Activated CD8-positive, alpha-beta memory T cell treated with anti-CD3 and anti-CD28 coated beads, Interleukin-2, amount 10 ng/mL, durations not matched to agents 7 days and 5 days (primary cell): ENCODE results near the gene NKD1. TPM values are rescaled to one million over a fixed set of nuclear protein-coding genes. Genes with fewer than 3 reads are reported as not detected.

Source experiments
- ATAC-seq: fragments of 150-1000 bp; cut with Tn5 transposase; one replicate; pipeline ENCODE4 v1.10.0; 2021; ENCODE audit warnings: moderate library complexity
- CTCF ChIA-PET: fragments of 350-600 bp; sonication (Branson Sonifier 250); formaldehyde crosslinking; loops from one replicate; lab custom pipeline; 2021; ENCODE audit warnings: antibody characterized with exemption; lab: Charles Lee
- DNase-seq: peaks from one replicate; pipeline ENCODE4 v3.0.0-alpha.2; 2020
- H3K27ac Mint-ChIP-seq: one replicate; pipeline ENCODE4 v1.8.0; 2021; ENCODE audit warnings: mild to moderate bottlenecking, mixed read lengths
- H3K27me3 Mint-ChIP-seq: one replicate; pipeline ENCODE4 v1.8.0; 2021; ENCODE audit warnings: mixed read lengths
- H3K36me3 Mint-ChIP-seq: one replicate; pipeline ENCODE4 v1.8.0; 2021; ENCODE audit warnings: mild to moderate bottlenecking, mixed read lengths
- H3K4me1 Mint-ChIP-seq: one replicate; pipeline ENCODE4 v1.8.0; 2021; ENCODE audit warnings: mixed read lengths
- H3K4me3 Mint-ChIP-seq: one replicate; pipeline ENCODE4 v1.8.0; 2021; ENCODE audit warnings: mild to moderate bottlenecking, moderate library complexity, mixed read lengths
- H3K9me3 Mint-ChIP-seq: one replicate; pipeline ENCODE4 v1.8.0; 2022; ENCODE audit warnings: low read depth, mixed read lengths
- total RNA-seq, 2 experiments: library from RNA; stranded (reverse); gene quantifications; one replicate each; pipeline ENCODE4 v1.2.3, GENCODE V29; 2021

The NKD1 gene
- total RNA-seq, 2 experiments from 2014 or later = 0.33 to 2.1 TPM

- DNase-seq = no peak
- H3K4me3 Mint-ChIP-seq = no peak overlapping the region
- H3K36me3 Mint-ChIP-seq = peaks cover 4% of the 10 kb centered on the region
- no peak overlapping the region for H3K27ac Mint-ChIP-seq
- no peaks in the 10 kb centered on the region for H3K27me3 Mint-ChIP-seq
- no peaks in the 10 kb centered on the region for H3K9me3 Mint-ChIP-seq
- CTCF ChIA-PET = no interaction called here
- peaks cover 13% of the 10 kb centered on the region for H3K4me1 Mint-ChIP-seq
- ATAC-seq = no peak
Observed at GRCh38 chr16:50591209-50591608, 43.0 kb downstream of the NKD1 start.

DNA sequence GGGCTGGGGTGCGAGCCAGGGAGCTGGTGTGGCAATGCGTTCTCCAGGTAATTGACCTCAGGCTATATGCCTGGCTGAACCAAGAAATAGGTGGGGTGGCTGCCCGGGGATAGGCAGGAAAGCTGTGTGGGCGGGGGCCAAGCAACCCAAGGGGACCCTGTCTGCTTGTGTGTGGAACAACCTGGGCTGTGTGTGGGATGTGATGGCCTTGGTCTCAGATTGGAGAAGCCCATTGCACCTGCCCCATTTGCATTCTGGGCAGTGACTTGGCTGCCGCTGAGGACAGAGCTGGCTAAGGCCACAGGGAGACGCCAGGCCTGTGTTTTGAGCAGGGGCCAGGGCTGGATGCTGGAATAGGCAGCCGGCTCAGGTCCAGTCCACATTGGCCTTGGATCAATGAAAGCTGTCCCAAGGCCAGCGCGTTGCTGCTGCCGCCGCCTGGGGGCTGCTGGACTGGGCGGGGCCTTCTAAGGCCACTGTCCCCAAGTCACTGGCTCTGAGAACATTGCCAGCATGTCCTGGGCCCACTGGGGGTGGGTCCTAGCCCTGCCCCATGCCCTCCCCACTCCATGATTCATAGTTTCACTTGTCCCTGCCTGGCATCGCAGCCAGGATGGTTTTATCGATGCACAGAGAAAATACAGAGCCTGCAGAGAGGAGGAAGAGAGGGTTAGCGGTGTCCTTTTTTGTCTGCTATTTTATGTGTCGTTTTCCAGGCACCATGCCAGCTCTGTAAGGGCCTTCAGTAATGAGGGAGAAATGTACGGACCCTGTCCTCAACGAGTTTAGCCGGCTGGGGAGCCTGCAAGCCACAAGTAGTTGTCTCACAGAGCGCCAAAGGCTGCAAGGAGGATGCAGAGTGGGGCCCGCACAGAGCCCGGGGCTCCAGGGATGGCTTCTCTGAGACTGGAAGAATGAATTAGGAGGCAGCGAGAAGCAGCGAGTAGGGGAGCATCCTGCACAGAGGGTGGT is 43.9 kb downstream of the NKD1 start:
- no peak for ATAC-seq
- Mint-ChIP-seq H3K27ac (no peak overlapping the region), H3K27me3 (no peaks in the 10 kb centered on the region), H3K9me3 (no peaks in the 10 kb centered on the region), H3K4me3 (no peak overlapping the region), H3K36me3 (peaks cover 4% of the 10 kb centered on the region), H3K4me1 (peaks cover 13% of the 10 kb centered on the region)
- DNase-seq = no peak
- CTCF ChIA-PET = interaction anchor here (1.0 to 2.1 kb wide), 2 partner anchors 18 to 214 kb away, joined by 6 read pairs; no protein-coding TSS in a partner anchor

DNA sequence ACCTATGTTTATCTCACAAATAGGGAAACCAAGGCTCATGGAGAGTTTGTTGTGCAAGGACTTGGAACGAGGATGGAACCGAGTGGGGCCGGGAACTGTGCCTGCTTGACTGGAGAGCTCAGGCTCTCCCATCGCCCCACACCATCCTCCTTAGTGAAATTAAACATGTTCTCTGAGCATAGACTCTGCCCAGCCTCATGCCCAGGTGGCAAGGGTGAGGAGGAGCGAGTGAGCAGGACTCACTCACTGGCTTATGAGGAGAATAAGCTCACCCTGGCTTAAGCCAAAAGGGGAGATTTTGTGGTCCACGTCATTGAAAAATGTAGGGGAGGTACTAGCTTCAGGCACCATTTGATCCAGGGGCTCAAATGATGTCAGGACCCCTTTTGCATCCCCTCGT is 44.8 kb downstream of the NKD1 start:
- no peak overlapping the region for H3K27ac Mint-ChIP-seq
- H3K36me3 Mint-ChIP-seq = peaks cover 4% of the 10 kb centered on the region
- ATAC-seq (no peak), DNase-seq (no peak)
- H3K4me1 Mint-ChIP-seq = peaks cover 13% of the 10 kb centered on the region
- H3K9me3 Mint-ChIP-seq = no peaks in the 10 kb centered on the region
- H3K27me3 Mint-ChIP-seq = no peaks in the 10 kb centered on the region
- CTCF ChIA-PET = interaction anchor here (1.0 to 2.1 kb wide), 2 partner anchors 17 to 213 kb away, joined by 6 read pairs; no protein-coding TSS in a partner anchor
- no peak overlapping the region for H3K4me3 Mint-ChIP-seq

DNA sequence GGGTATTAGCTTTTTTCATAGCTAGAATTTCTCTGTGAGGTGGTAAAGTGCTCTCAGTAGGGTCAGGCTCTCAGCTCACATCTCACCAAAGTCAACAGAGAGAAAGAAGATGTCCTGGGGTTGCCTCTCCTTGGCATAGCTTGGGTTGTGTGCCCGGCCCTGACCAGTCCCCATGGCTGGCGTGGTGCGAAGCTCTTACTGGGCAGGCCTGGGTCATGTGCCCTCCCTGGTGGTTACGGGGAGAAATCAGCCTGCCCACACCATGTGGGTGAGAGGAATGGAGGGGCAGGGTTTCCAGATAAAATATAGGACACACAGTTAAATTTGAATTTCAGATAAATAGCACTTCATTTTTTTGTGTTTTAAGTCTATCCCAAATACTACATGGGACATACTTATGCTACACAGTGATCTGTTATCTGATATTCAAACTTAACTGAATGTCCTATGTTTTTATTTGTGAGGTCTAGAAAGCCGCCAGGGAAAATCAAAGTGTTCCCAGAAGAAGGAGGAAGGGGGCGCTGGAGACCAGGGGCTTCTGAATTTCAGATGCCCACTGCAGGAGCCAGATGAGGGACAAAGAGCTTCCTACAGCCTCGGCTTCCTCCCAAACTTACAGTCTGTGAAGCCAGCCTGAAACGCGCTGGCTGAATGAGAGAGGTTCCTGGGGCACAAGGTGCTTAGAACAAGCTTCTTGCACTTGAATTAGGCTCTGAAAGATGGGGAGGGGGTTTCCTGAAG is 45.4 kb downstream of the NKD1 start:
- Mint-ChIP-seq H3K27ac (no peak overlapping the region), H3K4me3 (no peak overlapping the region), H3K36me3 (peaks cover 4% of the 10 kb centered on the region), H3K27me3 (no peaks in the 10 kb centered on the region), H3K4me1 (peaks cover 13% of the 10 kb centered on the region), H3K9me3 (no peaks in the 10 kb centered on the region)
- CTCF ChIA-PET = interaction anchor here (1.0 to 2.1 kb wide), 2 partner anchors 16 to 213 kb away, joined by 6 read pairs; no protein-coding TSS in a partner anchor
- DNase-seq (no peak), ATAC-seq (no peak)

DNA sequence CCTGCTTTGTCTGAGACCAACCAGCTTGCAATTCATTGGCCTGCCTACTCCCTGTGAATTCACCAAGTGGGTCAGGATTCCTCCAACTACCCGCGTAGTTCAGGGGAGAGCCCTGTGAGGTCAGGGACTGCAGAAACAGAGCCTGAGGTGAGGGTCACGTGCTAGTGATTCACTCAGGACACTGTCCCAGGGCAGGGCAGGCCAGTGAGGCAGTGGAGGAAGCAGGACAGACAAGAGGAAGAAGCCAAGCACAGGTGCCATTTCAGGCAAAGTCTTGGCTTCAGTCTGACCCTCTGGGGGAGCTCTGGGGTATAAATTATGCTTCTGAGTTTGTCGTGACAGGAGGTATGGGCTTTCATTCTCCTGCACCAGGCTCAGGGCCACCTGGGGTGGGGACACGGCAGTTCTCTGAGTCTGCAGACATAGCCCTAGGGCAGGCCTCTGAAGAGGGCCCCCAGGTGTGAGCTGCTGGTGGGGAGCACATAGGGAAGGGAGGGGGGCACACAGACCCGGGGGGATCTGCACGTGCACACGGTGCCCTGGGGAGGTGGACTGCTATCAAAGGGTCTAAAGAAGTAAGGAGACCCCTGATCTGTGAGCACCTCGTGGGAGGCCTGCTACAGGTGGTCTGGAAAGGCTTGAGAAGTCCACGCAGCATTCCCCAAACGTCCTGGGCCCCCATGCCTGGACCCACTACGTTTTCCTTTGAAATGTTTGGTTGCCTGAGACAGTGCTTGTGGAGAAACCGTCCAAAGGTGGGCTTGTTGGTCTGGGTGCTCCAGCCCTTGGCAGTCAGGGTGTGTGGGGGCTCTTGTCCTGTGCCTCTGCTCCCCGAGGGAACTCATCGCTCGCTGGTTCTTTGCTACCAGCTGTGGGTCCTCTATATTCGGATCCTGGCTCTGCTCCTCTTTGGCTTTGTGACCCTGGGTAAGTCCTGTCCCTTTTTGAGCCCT is 46.4 kb downstream of the NKD1 start:
- CTCF ChIA-PET = no interaction called here
- Mint-ChIP-seq H3K36me3 (no peaks in the 10 kb centered on the region), H3K9me3 (no peaks in the 10 kb centered on the region), H3K4me3 (no peak overlapping the region), H3K27me3 (no peaks in the 10 kb centered on the region), H3K4me1 (peaks cover 4% of the 10 kb centered on the region), H3K27ac (no peak overlapping the region)
- DNase-seq (no peak), ATAC-seq (no peak)

DNA sequence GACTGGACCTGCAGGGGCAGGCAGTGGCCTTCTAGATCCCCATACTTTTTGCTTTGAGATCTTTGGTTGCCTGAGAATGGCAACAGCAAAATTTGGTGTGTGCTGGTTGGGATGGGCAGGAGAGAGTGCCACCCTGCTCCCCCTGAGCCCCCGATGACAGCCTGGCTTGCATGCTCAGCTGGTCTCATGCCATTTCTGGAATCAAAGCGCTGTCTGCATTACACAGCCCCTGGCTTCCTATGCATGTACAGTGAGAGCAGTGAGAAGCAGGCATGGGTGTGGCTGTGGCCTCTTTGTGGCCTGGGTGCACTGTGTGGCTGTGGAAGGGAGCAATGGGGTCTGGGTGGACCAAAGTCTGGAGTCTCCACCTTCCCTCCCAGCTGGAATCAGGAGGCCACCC is 47.7 kb downstream of the NKD1 start:
- no peak overlapping the region for H3K27ac Mint-ChIP-seq
- DNase-seq = no peak

GRCh38 chr16:50596762-50597450 is 48.7 kb downstream of the NKD1 start:
- Mint-ChIP-seq H3K36me3 (no peaks in the 10 kb centered on the region), H3K27me3 (no peaks in the 10 kb centered on the region), H3K4me1 (peaks cover 3% of the 10 kb centered on the region), H3K4me3 (no peak overlapping the region), H3K9me3 (no peaks in the 10 kb centered on the region), H3K27ac (no peak overlapping the region)
- DNase-seq (no peak), ATAC-seq (no peak)
- CTCF ChIA-PET = interaction anchor here (1.5 kb wide), 1 partner anchor 210 kb away, joined by 4 read pairs; no protein-coding TSS in a partner anchor

More for the DNA sequence above, 47.7 kb downstream of the NKD1 start:
- Mint-ChIP-seq H3K4me3 (no peak overlapping the region), H3K4me1 (peaks cover 3% of the 10 kb centered on the region), H3K27me3 (no peaks in the 10 kb centered on the region), H3K9me3 (no peaks in the 10 kb centered on the region), H3K36me3 (no peaks in the 10 kb centered on the region)
- CTCF ChIA-PET = no interaction called here
- no peak for ATAC-seq

DNA sequence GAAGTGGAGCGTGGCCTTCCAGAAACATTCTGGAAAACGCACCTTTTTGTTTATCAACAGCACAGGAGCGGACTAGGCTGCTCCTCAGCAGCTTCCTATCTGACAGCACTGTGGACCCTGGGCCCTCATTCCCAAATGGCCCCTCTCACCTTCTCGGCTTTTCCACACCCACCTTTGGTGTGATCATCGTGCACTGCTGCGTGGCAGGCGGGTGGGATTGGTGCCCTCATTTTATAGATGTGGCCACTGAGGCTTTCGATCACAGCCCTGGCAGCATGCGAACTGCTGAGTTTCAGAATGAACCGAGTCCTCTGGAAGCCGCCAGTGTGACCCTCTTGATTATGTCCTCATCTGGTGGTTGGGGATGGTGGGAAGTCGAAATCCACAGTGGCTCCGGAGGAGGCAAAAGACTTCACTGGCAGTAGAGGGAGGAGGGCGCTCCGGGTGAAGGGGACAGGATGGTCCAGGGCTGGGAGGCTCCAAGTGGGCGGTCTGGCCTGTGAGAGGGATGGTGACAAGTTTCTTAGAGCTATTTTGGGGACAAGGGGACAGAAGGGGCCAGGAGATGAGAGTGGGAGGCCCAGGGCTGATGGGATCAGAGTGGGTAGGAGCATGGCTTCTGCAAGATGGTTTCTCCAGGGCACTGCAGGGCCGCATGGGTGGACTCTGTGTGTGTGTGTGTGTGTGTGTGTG is 49.5 kb downstream of the NKD1 start:
- no peak overlapping the region for H3K4me3 Mint-ChIP-seq
- no peak for DNase-seq
- peaks cover 6% of the 10 kb centered on the region for H3K4me1 Mint-ChIP-seq
- H3K9me3 Mint-ChIP-seq = no peaks in the 10 kb centered on the region
- H3K27me3 Mint-ChIP-seq = no peaks in the 10 kb centered on the region
- no peaks in the 10 kb centered on the region for H3K36me3 Mint-ChIP-seq
- H3K27ac Mint-ChIP-seq = no peak overlapping the region
- CTCF ChIA-PET = interaction anchor here (1.5 kb wide), 1 partner anchor 209 kb away, joined by 4 read pairs; no protein-coding TSS in a partner anchor
- no peak for ATAC-seq

- Mint-ChIP-seq H3K27ac (no peak overlapping the region), H3K4me3 (no peak overlapping the region), H3K36me3 (no peaks in the 10 kb centered on the region), H3K9me3 (no peaks in the 10 kb centered on the region), H3K27me3 (no peaks in the 10 kb centered on the region), H3K4me1 (peaks cover 6% of the 10 kb centered on the region)
- ATAC-seq (no peak), DNase-seq (no peak)
- CTCF ChIA-PET = interaction anchor here (1.5 kb wide), 1 partner anchor 208 kb away, joined by 4 read pairs; no protein-coding TSS in a partner anchor
Observed at GRCh38 chr16:50598256-50598894, 50.2 kb downstream of the NKD1 start.

GRCh38 chr16:50598936-50599361 is 50.8 kb downstream of the NKD1 start:
- ATAC-seq (no peak), DNase-seq (no peak)
- H3K4me3 Mint-ChIP-seq = no peak overlapping the region
- H3K27me3 Mint-ChIP-seq = no peaks in the 10 kb centered on the region
- CTCF ChIA-PET = no interaction called here
- no peak overlapping the region for H3K27ac Mint-ChIP-seq
- no peaks in the 10 kb centered on the region for H3K9me3 Mint-ChIP-seq
- no peaks in the 10 kb centered on the region for H3K36me3 Mint-ChIP-seq
- peaks cover 6% of the 10 kb centered on the region for H3K4me1 Mint-ChIP-seq

DNA sequence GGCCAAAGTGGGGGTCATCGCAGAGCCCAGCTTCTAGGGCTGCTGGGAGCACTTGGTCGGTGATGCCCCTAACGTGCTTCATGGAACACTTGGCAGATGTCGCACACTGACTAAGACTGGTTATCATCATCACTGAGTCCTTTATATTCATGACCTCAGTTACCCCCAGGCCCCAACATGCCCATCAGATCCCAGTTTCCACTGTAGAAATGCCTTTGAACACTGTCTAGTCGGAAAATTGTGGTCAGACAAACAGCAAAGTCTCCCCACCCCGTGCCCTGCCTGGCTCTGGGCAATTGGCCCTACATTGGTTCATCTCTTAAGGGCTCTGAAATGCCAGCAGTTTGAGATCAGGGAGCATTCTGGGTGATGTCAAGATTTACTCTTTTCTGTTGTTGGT is 51.3 kb downstream of the NKD1 start:
- H3K36me3 Mint-ChIP-seq = no peaks in the 10 kb centered on the region
- H3K4me3 Mint-ChIP-seq = no peak overlapping the region
- CTCF ChIA-PET = no interaction called here
- ATAC-seq (no peak), DNase-seq (no peak)
- H3K27ac Mint-ChIP-seq = no peak overlapping the region
- H3K27me3 Mint-ChIP-seq = no peaks in the 10 kb centered on the region
- no peaks in the 10 kb centered on the region for H3K9me3 Mint-ChIP-seq
- H3K4me1 Mint-ChIP-seq = peaks cover 6% of the 10 kb centered on the region
